ENCODE measurements around the gene PYGL. TPM values are rescaled to one million over a fixed set of nuclear protein-coding genes. Genes with fewer than 3 reads are reported as not detected.

PYGL gene
- total RNA-seq, 1 experiment from 2014 or later: 75.6 TPM

- intact Hi-C loops (cut with micrococcal nuclease; ENCODE audit: unreplicated experiment): no loop called here
- Histone ChIP-seq H3K4me3 (no peak overlapping the region), H3K27ac (no peak overlapping the region), H3K36me3 (ENCODE audit: low read depth) (no peaks in the 10 kb centered on the region), H4K20me1 (ENCODE audit: insufficient read depth) (no peaks in the 10 kb centered on the region), H3K4me2 (no peak overlapping the region), H3K79me2 (ENCODE audit: low read depth) (no peaks in the 10 kb centered on the region), H3K9me3 (ENCODE audit: insufficient read depth, low read depth) (no peaks in the 10 kb centered on the region), H3K4me1 (replicated peaks; ENCODE audit: insufficient read depth) (no peaks in the 10 kb centered on the region), H2AFZ (no peak overlapping the region), H3K9me2 (ENCODE audit: insufficient read depth) (no peaks in the 10 kb centered on the region), H3K27me3 (ENCODE audit: insufficient read depth, low read depth) (no peaks in the 10 kb centered on the region), H3F3A (ENCODE audit: insufficient read depth, low read depth) (no peaks in the 10 kb centered on the region)
- TF ChIP-seq EZH2 (IDR thresholded peaks at IDR 0.05; ENCODE audit: low read depth): no peak
- TF ChIP-seq, protein P1, sequence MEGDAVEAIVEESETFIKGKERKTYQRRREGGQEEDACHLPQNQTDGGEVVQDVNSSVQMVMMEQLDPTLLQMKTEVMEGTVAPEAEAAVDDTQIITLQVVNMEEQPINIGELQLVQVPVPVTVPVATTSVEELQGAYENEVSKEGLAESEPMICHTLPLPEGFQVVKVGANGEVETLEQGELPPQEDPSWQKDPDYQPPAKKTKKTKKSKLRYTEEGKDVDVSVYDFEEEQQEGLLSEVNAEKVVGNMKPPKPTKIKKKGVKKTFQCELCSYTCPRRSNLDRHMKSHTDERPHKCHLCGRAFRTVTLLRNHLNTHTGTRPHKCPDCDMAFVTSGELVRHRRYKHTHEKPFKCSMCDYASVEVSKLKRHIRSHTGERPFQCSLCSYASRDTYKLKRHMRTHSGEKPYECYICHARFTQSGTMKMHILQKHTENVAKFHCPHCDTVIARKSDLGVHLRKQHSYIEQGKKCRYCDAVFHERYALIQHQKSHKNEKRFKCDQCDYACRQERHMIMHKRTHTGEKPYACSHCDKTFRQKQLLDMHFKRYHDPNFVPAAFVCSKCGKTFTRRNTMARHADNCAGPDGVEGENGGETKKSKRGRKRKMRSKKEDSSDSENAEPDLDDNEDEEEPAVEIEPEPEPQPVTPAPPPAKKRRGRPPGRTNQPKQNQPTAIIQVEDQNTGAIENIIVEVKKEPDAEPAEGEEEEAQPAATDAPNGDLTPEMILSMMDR (conservative IDR thresholded peaks at IDR 0.05): no peak
- no TSS peak for BruUV-seq (replicated peaks)
- POLR2A ChIA-PET (ENCODE audit: unreplicated experiment): no interaction called here
- CTCF ChIA-PET: no interaction called here
- no peak for DNase-seq
Measured at GRCh38 chr14:50970886-50971781, 26.9 kb upstream of the PYGL start.

DNA sequence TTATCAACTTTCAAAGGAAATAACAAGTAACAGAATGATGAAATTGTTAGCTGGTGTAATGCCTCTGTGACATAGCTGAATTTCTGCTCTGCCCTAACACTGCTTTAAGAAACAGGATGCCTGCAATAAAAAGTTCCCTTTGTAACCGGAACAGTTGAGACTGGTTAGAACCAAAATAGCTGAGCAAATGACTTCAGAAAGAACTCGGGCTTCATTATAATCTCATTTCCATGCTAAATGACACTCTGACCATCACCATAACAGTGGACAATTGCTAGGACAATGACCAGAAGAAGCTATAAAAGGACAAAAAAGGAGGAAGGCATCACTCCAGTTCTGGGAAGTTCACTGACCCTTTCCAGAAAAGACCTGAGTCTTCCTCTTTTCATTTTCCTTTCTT, 23.5 kb upstream of the PYGL start:
- Histone ChIP-seq H3K27me3 (ENCODE audit: insufficient read depth, low read depth) (no peaks in the 10 kb centered on the region), H4K20me1 (ENCODE audit: insufficient read depth) (no peaks in the 10 kb centered on the region), H3K4me1 (replicated peaks; ENCODE audit: insufficient read depth) (peaks cover 10% of the 10 kb centered on the region; the same call in 1 of the 2 replicates), H3K4me3 (no peak overlapping the region), H3K79me2 (ENCODE audit: low read depth) (no peaks in the 10 kb centered on the region), H2AFZ (no peak overlapping the region), H3K9me3 (ENCODE audit: insufficient read depth, low read depth) (no peaks in the 10 kb centered on the region), H3K9me2 (ENCODE audit: insufficient read depth) (no peaks in the 10 kb centered on the region; the same call in 1 of the 2 replicates), H3K27ac (no peak overlapping the region), H3K4me2 (no peak overlapping the region), H3K36me3 (ENCODE audit: low read depth) (no peaks in the 10 kb centered on the region), H3F3A (ENCODE audit: insufficient read depth, low read depth) (peaks cover 5% of the 10 kb centered on the region; the same call in 1 of the 2 replicates)
- no peak for DNase-seq
- intact Hi-C loops (cut with micrococcal nuclease; ENCODE audit: unreplicated experiment): no loop called here
- ChIA-PET CTCF (interaction anchor here (0.6 to 0.7 kb wide), 2 partner anchors 127 to 1003 kb away, joined by 4 to 13 read pairs; partner anchors contain the start of gene TRIM9), POLR2A (ENCODE audit: unreplicated experiment) (interaction anchor here (0.7 kb wide), 1 partner anchor 9 kb away, joined by 11 read pairs; no protein-coding TSS in a partner anchor)
- BruUV-seq (replicated peaks): no TSS peak
- TF ChIP-seq, protein P1 (conservative IDR thresholded peaks at IDR 0.05): no peak

DNA sequence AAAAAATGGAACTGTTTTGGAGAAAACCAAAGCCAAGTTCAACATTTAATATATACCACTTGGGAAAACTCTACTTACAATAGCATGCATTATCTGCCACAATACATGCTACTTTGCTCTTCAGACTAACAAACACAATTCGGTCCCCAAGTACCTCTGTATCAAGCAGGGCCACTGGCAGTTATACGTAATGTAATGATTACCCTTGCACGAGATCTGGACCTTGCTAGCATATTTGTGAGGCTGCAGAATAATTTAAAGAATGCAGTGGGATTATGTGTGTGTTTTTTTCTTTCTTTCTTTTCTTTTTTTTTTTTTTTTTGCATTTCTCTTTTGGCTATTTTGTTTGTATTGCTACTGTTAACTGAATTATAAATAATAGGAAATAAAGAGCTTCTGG, 22.8 kb upstream of the PYGL start:
- H4K20me1 ChIP-seq (ENCODE audit: insufficient read depth): no peaks in the 10 kb centered on the region
- H3K4me2 ChIP-seq: no peak overlapping the region
- H3K27me3 ChIP-seq (ENCODE audit: insufficient read depth, low read depth): no peaks in the 10 kb centered on the region
- no peaks in the 10 kb centered on the region for H3K36me3 ChIP-seq (ENCODE audit: low read depth)
- ChIA-PET CTCF (interaction anchor here (0.6 to 0.7 kb wide), 2 partner anchors 128 to 1003 kb away, joined by 4 to 13 read pairs; partner anchors contain the start of gene TRIM9), POLR2A (ENCODE audit: unreplicated experiment) (interaction anchor here (0.7 kb wide), 1 partner anchor 9 kb away, joined by 11 read pairs; no protein-coding TSS in a partner anchor)
- BruUV-seq (replicated peaks): no TSS peak
- H3K79me2 ChIP-seq (ENCODE audit: low read depth): no peaks in the 10 kb centered on the region
- DNase-seq: no peak
- no peaks in the 10 kb centered on the region; the same call in 1 of the 2 replicates for H3K9me3 ChIP-seq (ENCODE audit: insufficient read depth, low read depth)
- intact Hi-C loops (cut with micrococcal nuclease; ENCODE audit: unreplicated experiment): no loop called here
- H3K4me1 ChIP-seq (replicated peaks; ENCODE audit: insufficient read depth): peaks cover 16% of the 10 kb centered on the region
- no peaks in the 10 kb centered on the region; the same call in 1 of the 2 replicates for H3K9me2 ChIP-seq (ENCODE audit: insufficient read depth)
- TF ChIP-seq, protein P1 (conservative IDR thresholded peaks at IDR 0.05): no peak
- TF ChIP-seq EZH2 (IDR thresholded peaks at IDR 0.05; ENCODE audit: low read depth): no peak
- no peak overlapping the region for H2AFZ ChIP-seq
- H3K4me3 ChIP-seq: no peak overlapping the region
- no peak overlapping the region for H3K27ac ChIP-seq
- peaks cover 12% of the 10 kb centered on the region; the same call in 1 of the 2 replicates for H3F3A ChIP-seq (ENCODE audit: insufficient read depth, low read depth)

Data from PC-9 (cell line).